ENCODE data around the gene CFAP210.

CFAP210 gene

GRCh38 chr2:169676357-169676756 lies 17.8 kb downstream of the CFAP210 start:
- in situ Hi-C loops (cut with MboI; ENCODE audit: low sequenced_read_pairs): no loop called here

- in situ Hi-C loops (cut with MboI; ENCODE audit: low sequenced_read_pairs): no loop called here
Measured at GRCh38 chr2:169673921-169674320, 20.3 kb downstream of the CFAP210 start.

GRCh38 chr2:169673106-169673505 lies 21.1 kb downstream of the CFAP210 start:
- in situ Hi-C loops (cut with MboI; ENCODE audit: low sequenced_read_pairs): no loop called here

- in situ Hi-C loops (cut with MboI; ENCODE audit: low sequenced_read_pairs): no loop called here
Measured at GRCh38 chr2:169672406-169672805, 21.8 kb downstream of the CFAP210 start.

GRCh38 chr2:169670937-169671336 lies 23.3 kb downstream of the CFAP210 start:
- in situ Hi-C loops (cut with MboI; ENCODE audit: low sequenced_read_pairs): no loop called here

- in situ Hi-C loops (cut with MboI; ENCODE audit: low sequenced_read_pairs): no loop called here
Measured at GRCh38 chr2:169670215-169670651, 24.0 kb downstream of the CFAP210 start.

- in situ Hi-C loops (cut with MboI; ENCODE audit: low sequenced_read_pairs): no loop called here
Measured at GRCh38 chr2:169667583-169667982, 26.6 kb downstream of the CFAP210 start.

- in situ Hi-C loops (cut with MboI; ENCODE audit: low sequenced_read_pairs): no loop called here
Measured at GRCh38 chr2:169664978-169665930, 29.0 kb downstream of the CFAP210 start.

GRCh38 chr2:169664600-169664977 lies 29.6 kb downstream of the CFAP210 start:
- in situ Hi-C loops (cut with MboI; ENCODE audit: low sequenced_read_pairs): no loop called here

GRCh38 chr2:169663247-169663646 lies 31.0 kb downstream of the CFAP210 start:
- in situ Hi-C loops (cut with MboI; ENCODE audit: low sequenced_read_pairs): no loop called here

GRCh38 chr2:169662744-169663143 lies 31.5 kb downstream of the CFAP210 start:
- in situ Hi-C loops (cut with MboI; ENCODE audit: low sequenced_read_pairs): no loop called here

GRCh38 chr2:169661265-169661664 lies 32.9 kb downstream of the CFAP210 start:
- in situ Hi-C loops (cut with MboI; ENCODE audit: low sequenced_read_pairs): no loop called here

- in situ Hi-C loops (cut with MboI; ENCODE audit: low sequenced_read_pairs): no loop called here
Measured at GRCh38 chr2:169659320-169659719, 34.9 kb downstream of the CFAP210 start.

- in situ Hi-C loops (cut with MboI; ENCODE audit: low sequenced_read_pairs): no loop called here
Measured at GRCh38 chr2:169658877-169659276, 35.3 kb downstream of the CFAP210 start.

GRCh38 chr2:169656164-169656563 lies 38.0 kb downstream of the CFAP210 start:
- in situ Hi-C loops (cut with MboI; ENCODE audit: low sequenced_read_pairs): no loop called here

GRCh38 chr2:169653636-169654035 lies 40.6 kb downstream of the CFAP210 start:
- in situ Hi-C loops (cut with MboI; ENCODE audit: low sequenced_read_pairs): no loop called here

GRCh38 chr2:169649278-169649677 lies 44.9 kb downstream of the CFAP210 start:
- in situ Hi-C loops (cut with MboI; ENCODE audit: low sequenced_read_pairs): no loop called here

- in situ Hi-C loops (cut with MboI; ENCODE audit: low sequenced_read_pairs): no loop called here
Measured at GRCh38 chr2:169647496-169647895, 46.7 kb downstream of the CFAP210 start.

GRCh38 chr2:169644173-169644572 lies 50.0 kb downstream of the CFAP210 start:
- in situ Hi-C loops (cut with MboI; ENCODE audit: low sequenced_read_pairs): no loop called here

- in situ Hi-C loops (cut with MboI; ENCODE audit: low sequenced_read_pairs): no loop called here
Measured at GRCh38 chr2:169641464-169641863, 52.7 kb downstream of the CFAP210 start.

GRCh38 chr2:169640104-169640503 lies 54.1 kb downstream of the CFAP210 start:
- in situ Hi-C loops (cut with MboI; ENCODE audit: low sequenced_read_pairs): no loop called here

- in situ Hi-C loops (cut with MboI; ENCODE audit: low sequenced_read_pairs): no loop called here
Measured at GRCh38 chr2:169637620-169638019, 56.6 kb downstream of the CFAP210 start.
